HL-60 (cell line): ENCODE data around the gene USP5.

ENCODE experiments used
- CTCF ChIP-seq: IDR thresholded peaks from one replicate; pipeline ENCODE4 v1.5.1; 2011; ENCODE audit warnings: low read length, control low read depth, inconsistent platforms; ENCODE audit not compliant: insufficient read depth
- GABPA ChIP-seq: IDR thresholded peaks from 2 replicates; pipeline ENCODE4 v1.6.1; 2012; ENCODE audit warnings: low read depth
- POLR2AphosphoS5 ChIP-seq: IDR thresholded peaks from 2 replicates; pipeline ENCODE4 v1.6.1; 2012; ENCODE audit warnings: low read depth

- TF ChIP-seq CTCF (no peak), GABPA (no peak), POLR2AphosphoS5 (no peak)
These were observed 63.9 kb downstream of the USP5 start for GRCh38 chr12:6915789-6916285.
